NCI-H2081 (cell line): ENCODE results near the gene TNPO3.
"Not testable (repeated sequence)": the region's sequence is repeated elsewhere in the genome, so short reads cannot be mapped to it uniquely, and the experiment has no call there.

Source experiments
- DNase-seq, 2 experiments: peaks; one replicate each; lab custom pipeline; 2025; lab: John Stamatoyannopoulos, UW

The TNPO3 gene

GRCh38 chr7:129014501-129015101 lies 40.3 kb downstream of the TNPO3 start:
- no peak for DNase-seq

- DNase-seq, result no peak
These were observed 41.7 kb downstream of the TNPO3 start for GRCh38 chr7:129013048-129013724.

- DNase-seq, result no peak
These were observed 42.3 kb downstream of the TNPO3 start for GRCh38 chr7:129012641-129013040.

- DNase-seq, result no peak
These were observed 44.8 kb downstream of the TNPO3 start for GRCh38 chr7:129010075-129010474.

- no peak for DNase-seq
These were observed 45.5 kb downstream of the TNPO3 start for GRCh38 chr7:129009437-129009836.

GRCh38 chr7:129008645-129009414 lies 46.1 kb downstream of the TNPO3 start:
- no peak for DNase-seq

- DNase-seq, result no peak
These were observed 47.3 kb downstream of the TNPO3 start for GRCh38 chr7:129007572-129007971.

GRCh38 chr7:129006636-129007414 lies 48.1 kb downstream of the TNPO3 start:
- DNase-seq, result no peak

- no peak for DNase-seq
These were observed 49.7 kb downstream of the TNPO3 start for GRCh38 chr7:129005186-129005585.

- no peak for DNase-seq
These were observed 57.7 kb downstream of the TNPO3 start for GRCh38 chr7:128997181-128997580.

GRCh38 chr7:128994560-128994959 lies 60.4 kb downstream of the TNPO3 start:
- DNase-seq, result not testable (repeated sequence)

- no peak for DNase-seq
These were observed 61.5 kb downstream of the TNPO3 start for GRCh38 chr7:128993419-128993818.

- DNase-seq, result no peak
These were observed 65.0 kb downstream of the TNPO3 start for GRCh38 chr7:128989961-128990360.

GRCh38 chr7:128988372-128988771 lies 66.5 kb downstream of the TNPO3 start:
- DNase-seq, result no peak

GRCh38 chr7:128986609-128987008 lies 68.3 kb downstream of the TNPO3 start:
- no peak for DNase-seq

- DNase-seq, result no peak
These were observed 69.3 kb downstream of the TNPO3 start for GRCh38 chr7:128985660-128986059.

GRCh38 chr7:128982105-128982504 lies 72.8 kb downstream of the TNPO3 start:
- DNase-seq, result no peak

GRCh38 chr7:128974241-128974934 lies 80.5 kb downstream of the TNPO3 start:
- no peak for DNase-seq

GRCh38 chr7:128968624-128969023 lies 86.3 kb downstream of the TNPO3 start:
- no peak for DNase-seq

GRCh38 chr7:128963327-128963757 lies 91.6 kb downstream of the TNPO3 start:
- no peak for DNase-seq

- no peak for DNase-seq
These were observed 92.0 kb downstream of the TNPO3 start for GRCh38 chr7:128962899-128963298.
